CD4-positive, alpha-beta T cell treated with Interleukin-10 for 1 hour (primary cell): ENCODE data around the gene C10orf53.

Experiments used
- DNase-seq: peaks from one replicate; pipeline ENCODE4 v3.0.0-alpha.2; 2020

C10orf53 gene

GRCh38 chr10:49739426-49739825 lies 60.0 kb downstream of the C10orf53 start:
- DNase-seq: no peak

GRCh38 chr10:49740346-49741107 lies 61.1 kb downstream of the C10orf53 start:
- no peak for DNase-seq

GRCh38 chr10:49741108-49741995 lies 61.9 kb downstream of the C10orf53 start:
- DNase-seq: no peak

- no peak for DNase-seq
Observed at GRCh38 chr10:49742683-49743463, 63.4 kb downstream of the C10orf53 start.

- no peak for DNase-seq
Observed at GRCh38 chr10:49743464-49744075, 64.1 kb downstream of the C10orf53 start.

GRCh38 chr10:49744091-49744685 lies 64.7 kb downstream of the C10orf53 start:
- DNase-seq: no peak

GRCh38 chr10:49744924-49745605 lies 65.6 kb downstream of the C10orf53 start:
- no peak for DNase-seq

GRCh38 chr10:49745756-49746155 lies 66.3 kb downstream of the C10orf53 start:
- no peak for DNase-seq

GRCh38 chr10:49746626-49747302 lies 67.3 kb downstream of the C10orf53 start:
- DNase-seq: no peak
